ENCODE results near the gene CLEC16A.

The CLEC16A gene

DNA sequence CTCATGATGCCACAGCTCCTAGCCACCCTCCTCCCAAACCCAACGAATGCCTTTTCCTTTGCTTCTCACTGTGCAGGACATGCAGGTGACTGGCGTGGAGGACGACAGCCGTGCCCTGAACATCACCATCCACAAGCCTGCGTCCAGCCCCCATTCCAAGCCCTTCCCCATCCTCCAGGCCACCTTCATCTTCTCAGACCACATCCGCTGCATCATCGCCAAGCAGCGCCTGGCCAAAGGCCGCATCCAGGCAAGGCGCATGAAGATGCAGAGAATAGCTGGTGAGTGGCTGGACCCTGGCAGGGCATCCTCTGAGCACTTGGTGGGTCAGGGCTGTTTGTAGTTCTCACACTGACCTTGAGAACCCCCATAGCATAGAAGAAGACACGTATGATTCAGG lies 179.3 kb downstream of the CLEC16A start:
- no peak overlapping the region for H3K27ac ChIP-seq
- POLR2A ChIA-PET (ENCODE audit: low non-redundant PET), result interaction anchor here (0.6 kb wide), 1 partner anchor 470 kb away, joined by 3 read pairs; no protein-coding TSS in a partner anchor
- DNase-seq (ENCODE audit: low spot score), result no peak
- CTCF ChIA-PET, result interaction anchor here (0.6 kb wide), 1 partner anchor 94 kb away, joined by 3 read pairs; no protein-coding TSS in a partner anchor
- TF ChIP-seq CTCF (conservative IDR thresholded peaks at IDR 0.05; ENCODE audit: low read depth), result no peak

- ChIA-PET CTCF (no interaction called here), POLR2A (ENCODE audit: low non-redundant PET) (no interaction called here)
- TF ChIP-seq CTCF (conservative IDR thresholded peaks at IDR 0.05; ENCODE audit: low read depth), result no peak
- no peak overlapping the region for H3K27ac ChIP-seq
- no peak for DNase-seq (ENCODE audit: low spot score)
Measured at GRCh38 chr16:11125936-11126335, 181.6 kb downstream of the CLEC16A start.

DNA sequence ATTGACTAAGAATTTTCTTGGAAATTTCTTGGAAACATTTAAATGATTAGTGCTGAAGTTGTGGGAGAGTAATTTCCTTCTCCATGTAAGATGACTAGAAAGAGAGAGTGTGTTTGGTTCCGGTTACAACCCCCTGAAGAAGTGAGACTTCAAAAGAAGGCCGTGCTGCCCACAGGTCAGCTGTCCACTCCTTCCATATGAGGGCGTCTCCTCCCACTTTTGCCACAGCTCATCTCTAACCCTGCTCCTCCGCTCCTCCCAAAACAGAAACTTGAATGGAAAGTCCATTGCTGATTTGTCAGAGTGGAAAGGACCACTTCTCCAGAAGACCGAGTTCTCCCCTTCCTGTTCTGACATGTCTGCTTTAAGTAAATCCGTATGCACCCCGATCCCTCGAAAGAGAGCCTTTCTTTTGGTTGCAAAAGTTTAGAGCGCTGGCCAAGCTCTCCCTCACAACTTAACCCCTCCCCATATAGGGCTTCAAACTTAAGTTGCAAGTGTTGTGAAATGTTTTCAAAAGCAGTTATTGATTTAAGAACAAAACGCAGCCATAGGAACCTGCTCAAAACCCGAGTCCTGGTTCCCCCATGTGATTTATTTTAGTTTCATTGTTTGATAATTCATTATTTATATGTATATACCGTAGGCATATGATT lies 182.2 kb downstream of the CLEC16A start:
- CTCF ChIA-PET, result no interaction called here
- no peak overlapping the region for H3K27ac ChIP-seq
- POLR2A ChIA-PET (ENCODE audit: low non-redundant PET), result no interaction called here
- no peak for TF ChIP-seq CTCF (conservative IDR thresholded peaks at IDR 0.05; ENCODE audit: low read depth)
- no peak for DNase-seq (ENCODE audit: low spot score)

GRCh38 chr16:11127610-11128195 lies 183.3 kb downstream of the CLEC16A start:
- no peak overlapping the region; the same call in 1 of the 2 replicates for H3K27ac ChIP-seq
- ChIA-PET CTCF (interaction anchor here (1.0 kb wide), 1 partner anchor 18 kb away, joined by 3 read pairs; no protein-coding TSS in a partner anchor), POLR2A (ENCODE audit: low non-redundant PET) (no interaction called here)
- DNase-seq (ENCODE audit: low spot score), result no peak
- TF ChIP-seq CTCF (conservative IDR thresholded peaks at IDR 0.05; ENCODE audit: low read depth), result no peak

GRCh38 chr16:11128211-11129141 lies 184.1 kb downstream of the CLEC16A start:
- no peak for DNase-seq (ENCODE audit: low spot score)
- peak overlapping the region; percentile 54 for H3K27ac ChIP-seq
- ChIA-PET POLR2A (ENCODE audit: low non-redundant PET) (no interaction called here), CTCF (interaction anchor here (0.5 to 1.0 kb wide), 4 partner anchors 19 to 735 kb away, joined by 3 to 7 read pairs (median 3); no protein-coding TSS in a partner anchor)
- TF ChIP-seq CTCF (conservative IDR thresholded peaks at IDR 0.05; ENCODE audit: low read depth), result no peak

GRCh38 chr16:11129378-11129781 lies 185.0 kb downstream of the CLEC16A start:
- CTCF ChIA-PET, result interaction anchor here (0.5 to 0.7 kb wide), 2 partner anchors 40 to 125 kb away, joined by 3 read pairs; no protein-coding TSS in a partner anchor
- POLR2A ChIA-PET (ENCODE audit: low non-redundant PET), result no interaction called here
- no peak for DNase-seq (ENCODE audit: low spot score)
- TF ChIP-seq CTCF (conservative IDR thresholded peaks at IDR 0.05; ENCODE audit: low read depth), result no peak
- no peak overlapping the region for H3K27ac ChIP-seq

Measured in RWPE1 (cell line).